ENCODE data around the gene KRT8. TPM values are rescaled to one million over a fixed set of nuclear protein-coding genes. Genes with fewer than 3 reads are reported as not detected.

The KRT8 gene
- total RNA-seq, 1 donor from 2014 or later = 54.3 TPM

- H3K9me3 ChIP-seq = no peaks in the 10 kb centered on the region
- H3K4me3 ChIP-seq = no peak overlapping the region
- no peaks in the 10 kb centered on the region for H3K36me3 ChIP-seq
- no peaks in the 10 kb centered on the region for H3K27me3 ChIP-seq
- intact Hi-C loops (cut with DNase I) = loop anchor here (5.0 kb wide), 1 partner anchor 726 kb away; no protein-coding TSS in a partner anchor
- no peak for TF ChIP-seq CTCF (IDR thresholded peaks at IDR 0.05)
- peak overlapping the region; percentile 67 to 85 for H3K27ac ChIP-seq
- H3K4me1 ChIP-seq = peaks cover 3 to 19% of the 10 kb centered on the region in 2 donors
- DNase-seq (ENCODE audit: low spot score in 2 of 2) = no peak
Measured at GRCh38 chr12:52872644-52873389, 32.1 kb downstream of the KRT8 start.

GRCh38 chr12:52871291-52872039 lies 33.4 kb downstream of the KRT8 start:
- peak in 1 of 2 donors; percentile 72 for DNase-seq (ENCODE audit: low spot score in 2 of 2)
- no peaks in the 10 kb centered on the region for H3K27me3 ChIP-seq
- no peaks in the 10 kb centered on the region for H3K9me3 ChIP-seq
- TF ChIP-seq CTCF (IDR thresholded peaks at IDR 0.05) = no peak
- no peak overlapping the region for H3K4me3 ChIP-seq
- intact Hi-C loops (cut with DNase I) = loop anchor here (5.0 kb wide), 1 partner anchor 724 kb away; no protein-coding TSS in a partner anchor
- peaks cover 3 to 19% of the 10 kb centered on the region in 2 donors for H3K4me1 ChIP-seq
- H3K27ac ChIP-seq = peak overlapping the region; percentile 56 to 67
- no peaks in the 10 kb centered on the region for H3K36me3 ChIP-seq

- H3K27me3 ChIP-seq = no peaks in the 10 kb centered on the region
- H3K9me3 ChIP-seq = no peaks in the 10 kb centered on the region
- no peak overlapping the region for H3K4me3 ChIP-seq
- DNase-seq (ENCODE audit: low spot score in 2 of 2) = peak in 1 of 2 donors; percentile 72
- H3K4me1 ChIP-seq = peaks cover 3 to 19% of the 10 kb centered on the region in 2 donors
- peak overlapping the region; percentile 12 to 56 for H3K27ac ChIP-seq
- TF ChIP-seq CTCF (IDR thresholded peaks at IDR 0.05) = peak; percentile 25 to 47 (median 34)
- intact Hi-C loops (cut with DNase I) = loop anchor here (5.0 kb wide), 1 partner anchor 723 kb away; no protein-coding TSS in a partner anchor
- no peaks in the 10 kb centered on the region for H3K36me3 ChIP-seq
Measured at GRCh38 chr12:52870361-52871290, 34.2 kb downstream of the KRT8 start.

- peaks cover 0 to 8% of the 10 kb centered on the region in 2 donors for H3K4me1 ChIP-seq
Measured at GRCh38 chr12:52867642-52868041, 37.2 kb downstream of the KRT8 start.

More at GRCh38 chr12:52867642-52868041, 37.2 kb downstream of the KRT8 start:
- H3K36me3 ChIP-seq = no peaks in the 10 kb centered on the region
- no peak overlapping the region for H3K27ac ChIP-seq
- intact Hi-C loops (cut with DNase I) = no loop called here
- no peak for DNase-seq (ENCODE audit: low spot score in 2 of 2)
- no peak for TF ChIP-seq CTCF (IDR thresholded peaks at IDR 0.05)
- H3K4me3 ChIP-seq = no peak overlapping the region
- no peaks in the 10 kb centered on the region for H3K9me3 ChIP-seq
- H3K27me3 ChIP-seq = no peaks in the 10 kb centered on the region

All from ascending aorta (tissue), 2 donors.